Parathyroid adenoma (tissue), 2 donors: ENCODE data around the gene ZGPAT.
"Not testable (repeated sequence)": the region's sequence is repeated elsewhere in the genome, so short reads cannot be mapped to it uniquely, and the experiment has no call there.

Experiments
- H2AFZ ChIP-seq: fragments of 300-600 bp; sonication (generic); one replicate; pipeline ENCODE4 v1.7.0; 2017; ENCODE audit warnings: antibody characterized with exemption, mild to moderate bottlenecking
- H3K27ac ChIP-seq: fragments of 300-600 bp; sonication (generic); one replicate; pipeline ENCODE4 v1.7.0; 2017
- H3K27me3 ChIP-seq: fragments of 300-600 bp; sonication (generic); one replicate; pipeline ENCODE4 v1.7.0; 2017; ENCODE audit warnings: low read length; ENCODE audit not compliant: control insufficient read depth, insufficient read depth
- H3K36me3 ChIP-seq: fragments of 300-600 bp; sonication (generic); one replicate; pipeline ENCODE4 v1.7.0; 2017; ENCODE audit warnings: low read length; ENCODE audit not compliant: control insufficient read depth, insufficient read depth
- H3K4me1 ChIP-seq: fragments of 300-600 bp; sonication (generic); one replicate; pipeline ENCODE4 v1.7.0; 2017; ENCODE audit warnings: control low read depth
- H3K4me2 ChIP-seq: fragments of 300-600 bp; sonication (generic); one replicate; pipeline ENCODE4 v1.7.0; 2017; ENCODE audit warnings: low read length
- H3K4me3 ChIP-seq: fragments of 300-600 bp; sonication (generic); one replicate; pipeline ENCODE4 v1.7.0; 2017; ENCODE audit warnings: low read depth, low read length
- H3K79me2 ChIP-seq: fragments of 300-600 bp; sonication (generic); one replicate; pipeline ENCODE4 v1.7.0; 2017; ENCODE audit warnings: control low read depth
- H3K9ac ChIP-seq: fragments of 300-600 bp; sonication (generic); one replicate; pipeline ENCODE4 v1.7.0; 2017; ENCODE audit warnings: mild to moderate bottlenecking
- H3K9me3 ChIP-seq: fragments of 300-600 bp; sonication (generic); one replicate; pipeline ENCODE4 v1.7.0; 2017; ENCODE audit warnings: low read length; ENCODE audit not compliant: control insufficient read depth
- CTCF ChIP-seq: fragments of 300-600 bp; sonication (generic); IDR thresholded peaks from one replicate; pipeline ENCODE4 v1.7.0; 2017; ENCODE audit warnings: antibody characterized with exemption, mild to moderate bottlenecking
- donor health status: primary hyperparathyroidism.

ZGPAT gene

GRCh38 chr20:63711085-63711645, 3.3 kb downstream of the ZGPAT start:
- no peak overlapping the region for H3K9ac ChIP-seq
- peaks cover 9% of the 10 kb centered on the region for H3K4me1 ChIP-seq
- no peak overlapping the region for H2AFZ ChIP-seq
- no peak overlapping the region for H3K4me3 ChIP-seq
- no peaks in the 10 kb centered on the region for H3K9me3 ChIP-seq
- no peaks in the 10 kb centered on the region for H3K36me3 ChIP-seq
- no peak overlapping the region for H3K27ac ChIP-seq
- no peaks in the 10 kb centered on the region for H3K27me3 ChIP-seq
- peaks cover 46% of the 10 kb centered on the region for H3K79me2 ChIP-seq
- no peak for TF ChIP-seq CTCF
- H3K4me2 ChIP-seq, result no peak overlapping the region

GRCh38 chr20:63712191-63712590, 4.4 kb downstream of the ZGPAT start:
- H3K36me3 ChIP-seq, result no peaks in the 10 kb centered on the region

GRCh38 chr20:63714858-63715257, 7.0 kb downstream of the ZGPAT start:
- no peak for TF ChIP-seq CTCF
- H3K27me3 ChIP-seq, result no peaks in the 10 kb centered on the region
- no peak overlapping the region for H2AFZ ChIP-seq
- no peaks in the 10 kb centered on the region for H3K36me3 ChIP-seq
- H3K79me2 ChIP-seq, result peaks cover 48% of the 10 kb centered on the region
- no peak overlapping the region for H3K27ac ChIP-seq
- no peaks in the 10 kb centered on the region for H3K9me3 ChIP-seq
- H3K4me1 ChIP-seq, result no peaks in the 10 kb centered on the region
- H3K9ac ChIP-seq, result no peak overlapping the region
- H3K4me3 ChIP-seq, result no peak overlapping the region
- no peak overlapping the region for H3K4me2 ChIP-seq

More at GRCh38 chr20:63712191-63712590, 4.4 kb downstream of the ZGPAT start:
- no peak overlapping the region for H3K9ac ChIP-seq
- H3K4me3 ChIP-seq, result no peak overlapping the region
- no peak overlapping the region for H2AFZ ChIP-seq
- H3K4me2 ChIP-seq, result no peak overlapping the region
- H3K27ac ChIP-seq, result no peak overlapping the region
- no peak for TF ChIP-seq CTCF
- peaks cover 3% of the 10 kb centered on the region for H3K4me1 ChIP-seq
- H3K9me3 ChIP-seq, result no peaks in the 10 kb centered on the region
- no peaks in the 10 kb centered on the region for H3K27me3 ChIP-seq
- H3K79me2 ChIP-seq, result peaks cover 39% of the 10 kb centered on the region

- Histone ChIP-seq H3K27me3 (no peaks in the 10 kb centered on the region), H3K36me3 (no peaks in the 10 kb centered on the region)
These were observed 11.2 kb downstream of the ZGPAT start for GRCh38 chr20:63718996-63719395.

GRCh38 chr20:63722967-63723622, 15.3 kb downstream of the ZGPAT start:
- H3K9me3 ChIP-seq, H3K36me3 ChIP-seq, H3K4me3 ChIP-seq, H3K4me2 ChIP-seq, H2AFZ ChIP-seq, H3K9ac ChIP-seq, H3K27me3 ChIP-seq, H3K27ac ChIP-seq: not testable (repeated sequence)
- H3K79me2 ChIP-seq, result peaks cover 45% of the 10 kb centered on the region
- peaks cover 14% of the 10 kb centered on the region for H3K4me1 ChIP-seq

More at GRCh38 chr20:63718996-63719395, 11.2 kb downstream of the ZGPAT start:
- Histone ChIP-seq H3K9ac (no peak overlapping the region), H3K27ac (no peak overlapping the region), H3K9me3 (no peaks in the 10 kb centered on the region), H2AFZ (no peak overlapping the region), H3K4me3 (no peak overlapping the region), H3K4me2 (no peak overlapping the region), H3K4me1 (no peaks in the 10 kb centered on the region), H3K79me2 (peaks cover 48% of the 10 kb centered on the region)
- TF ChIP-seq CTCF, result no peak

GRCh38 chr20:63730189-63730733, 22.4 kb downstream of the ZGPAT start:
- H3K4me2 ChIP-seq, H3K27me3 ChIP-seq, H3K4me3 ChIP-seq, H3K9ac ChIP-seq, H3K27ac ChIP-seq, H3K9me3 ChIP-seq, H3K36me3 ChIP-seq, H2AFZ ChIP-seq: not testable (repeated sequence)
- H3K4me1 ChIP-seq, result peaks cover 30% of the 10 kb centered on the region
- H3K79me2 ChIP-seq, result peaks cover 53% of the 10 kb centered on the region
